ENCODE data around the gene CRY1. TPM values are rescaled to one million over a fixed set of nuclear protein-coding genes. Genes with fewer than 3 reads are reported as not detected.
"Not testable (repeated sequence)": the region's sequence is repeated elsewhere in the genome, so short reads cannot be mapped to it uniquely, and the experiment has no call there.

The CRY1 gene
- total RNA-seq, 2 experiments from 2014 or later = 70.7 to 77.4 TPM

DNA sequence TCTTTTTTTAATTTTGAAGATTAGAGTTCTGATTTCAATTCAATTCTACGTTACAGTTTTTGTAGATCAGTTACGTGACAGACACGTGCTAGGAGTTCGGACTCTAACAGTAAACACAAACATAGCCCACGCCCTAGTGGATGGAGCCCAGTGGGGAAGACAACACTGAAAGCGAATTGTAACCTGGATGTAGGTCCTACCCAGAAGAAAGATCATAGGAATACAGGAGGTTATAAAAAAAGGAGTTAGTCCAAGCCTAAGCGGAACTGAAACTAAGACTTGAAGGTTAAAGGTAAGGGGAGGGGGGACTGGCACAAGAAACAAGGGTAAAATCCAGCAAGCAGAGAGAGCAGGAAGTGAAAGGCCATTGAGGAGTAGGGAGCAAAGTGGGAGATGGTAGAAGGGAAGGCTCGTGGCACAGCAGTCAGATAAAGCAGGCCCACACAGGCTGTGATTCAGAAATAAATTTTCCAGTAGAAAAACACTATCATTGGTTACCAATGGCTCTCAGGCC lies 15.7 kb upstream of the CRY1 start:
- H3K36me3 ChIP-seq (ENCODE audit: insufficient read depth, low read length) = no peaks in the 10 kb centered on the region
- ChIA-PET CTCF (no interaction called here), POLR2A (no interaction called here)
- H3K27me3 ChIP-seq (ENCODE audit: control insufficient read depth in 1 of 2, insufficient read depth in 2 of 2, low read length in 2 of 2) = no peaks in the 10 kb centered on the region
- TF ChIP-seq, protein P1, sequence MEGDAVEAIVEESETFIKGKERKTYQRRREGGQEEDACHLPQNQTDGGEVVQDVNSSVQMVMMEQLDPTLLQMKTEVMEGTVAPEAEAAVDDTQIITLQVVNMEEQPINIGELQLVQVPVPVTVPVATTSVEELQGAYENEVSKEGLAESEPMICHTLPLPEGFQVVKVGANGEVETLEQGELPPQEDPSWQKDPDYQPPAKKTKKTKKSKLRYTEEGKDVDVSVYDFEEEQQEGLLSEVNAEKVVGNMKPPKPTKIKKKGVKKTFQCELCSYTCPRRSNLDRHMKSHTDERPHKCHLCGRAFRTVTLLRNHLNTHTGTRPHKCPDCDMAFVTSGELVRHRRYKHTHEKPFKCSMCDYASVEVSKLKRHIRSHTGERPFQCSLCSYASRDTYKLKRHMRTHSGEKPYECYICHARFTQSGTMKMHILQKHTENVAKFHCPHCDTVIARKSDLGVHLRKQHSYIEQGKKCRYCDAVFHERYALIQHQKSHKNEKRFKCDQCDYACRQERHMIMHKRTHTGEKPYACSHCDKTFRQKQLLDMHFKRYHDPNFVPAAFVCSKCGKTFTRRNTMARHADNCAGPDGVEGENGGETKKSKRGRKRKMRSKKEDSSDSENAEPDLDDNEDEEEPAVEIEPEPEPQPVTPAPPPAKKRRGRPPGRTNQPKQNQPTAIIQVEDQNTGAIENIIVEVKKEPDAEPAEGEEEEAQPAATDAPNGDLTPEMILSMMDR (IDR thresholded peaks at IDR 0.05) = no peak
- intact Hi-C loops (cut with DNase I, micrococcal nuclease) = no loop called here
- Mint-ChIP-seq H3K4me1 (ENCODE audit: low read depth) (no peaks in the 10 kb centered on the region), H3K4me3 (no peak overlapping the region), H3K27me3 (peaks cover 18% of the 10 kb centered on the region), H3K36me3 (ENCODE audit: low read depth) (no peaks in the 10 kb centered on the region), H3K27ac (no peak overlapping the region), H3K9me3 (no peaks in the 10 kb centered on the region)
- no peak overlapping the region for H3K27ac ChIP-seq (ENCODE audit: low read depth in 1 of 2, low read length in 2 of 2)
- no peak for DNase-seq
- no peak overlapping the region for H3K4me3 ChIP-seq (ENCODE audit: low read length)
- no peaks in the 10 kb centered on the region for H3K9me3 ChIP-seq (ENCODE audit: control insufficient read depth in 1 of 2, insufficient read depth in 1 of 2, low read length in 2 of 2)
- no peak for ATAC-seq (ENCODE audit: poor library complexity)
- peaks cover 3% of the 10 kb centered on the region for H3K4me1 ChIP-seq (ENCODE audit: insufficient read depth, low read length)

DNA sequence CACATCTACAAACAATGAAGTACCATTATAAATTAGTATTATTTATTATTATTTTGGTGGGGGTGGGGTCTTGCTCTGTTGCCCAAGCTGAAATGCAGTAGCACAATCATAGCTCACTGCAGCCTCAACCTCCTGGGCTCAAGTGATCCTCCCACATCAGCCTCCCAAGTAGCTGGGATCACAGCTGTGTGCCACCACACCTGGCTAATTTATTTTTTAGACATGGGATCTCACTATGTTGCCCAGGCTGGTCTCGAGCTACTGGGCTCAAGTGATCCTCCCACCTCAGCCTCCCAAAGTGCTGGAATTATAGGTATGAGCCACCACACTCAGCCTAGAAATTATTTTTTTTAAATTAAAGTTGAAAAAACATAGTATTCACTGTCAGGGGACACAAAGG lies 15.0 kb upstream of the CRY1 start:
- DNase-seq; H3K36me3 ChIP-seq (ENCODE audit: insufficient read depth, low read length); POLR2A ChIA-PET; H3K9me3 ChIP-seq (ENCODE audit: control insufficient read depth in 1 of 2, insufficient read depth in 1 of 2, low read length in 2 of 2); H3K27ac ChIP-seq (ENCODE audit: low read depth in 1 of 2, low read length in 2 of 2); ATAC-seq (ENCODE audit: poor library complexity); H3K27me3 ChIP-seq (ENCODE audit: control insufficient read depth in 1 of 2, insufficient read depth in 2 of 2, low read length in 2 of 2); H3K4me1 ChIP-seq (ENCODE audit: insufficient read depth, low read length); H3K4me3 ChIP-seq (ENCODE audit: low read length); H3K36me3 Mint-ChIP-seq (ENCODE audit: low read depth); H3K9me3 Mint-ChIP-seq; H3K27ac Mint-ChIP-seq; H3K4me3 Mint-ChIP-seq; H3K4me1 Mint-ChIP-seq (ENCODE audit: low read depth); intact Hi-C loops (cut with DNase I, micrococcal nuclease): not testable (repeated sequence)
- CTCF ChIA-PET = interaction anchor here (1.2 kb wide), 1 partner anchor 17 kb away, joined by 3 read pairs; no protein-coding TSS in a partner anchor
- H3K27me3 Mint-ChIP-seq = peaks cover 12% of the 10 kb centered on the region

DNA sequence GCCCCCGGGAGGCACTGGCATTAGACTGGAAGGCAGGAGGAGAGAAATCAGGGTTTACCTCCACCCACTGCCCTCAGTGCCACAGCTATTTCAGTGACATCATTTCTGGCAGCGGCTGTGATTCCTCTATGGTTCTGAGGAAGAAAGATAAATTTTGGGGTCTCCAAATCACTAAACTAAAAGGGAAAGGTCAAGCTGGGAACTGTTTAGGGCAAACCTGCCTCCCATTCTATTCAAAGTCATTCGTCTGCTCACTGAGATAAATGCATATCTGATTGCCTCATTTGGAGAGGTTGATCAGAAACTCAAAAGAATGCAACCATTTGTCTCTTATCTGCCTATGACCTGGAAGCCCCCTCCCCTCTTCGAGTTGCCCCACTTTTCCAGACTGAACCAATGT lies 14.0 kb upstream of the CRY1 start:
- no peak overlapping the region for H3K4me3 ChIP-seq (ENCODE audit: low read length)
- H3K4me1 ChIP-seq (ENCODE audit: insufficient read depth, low read length) = peaks cover 3% of the 10 kb centered on the region
- Mint-ChIP-seq H3K36me3 (ENCODE audit: low read depth) (no peaks in the 10 kb centered on the region), H3K9me3 (no peaks in the 10 kb centered on the region), H3K27ac (no peak overlapping the region), H3K4me1 (ENCODE audit: low read depth) (no peaks in the 10 kb centered on the region), H3K27me3 (peaks cover 5% of the 10 kb centered on the region), H3K4me3 (no peak overlapping the region)
- ATAC-seq (ENCODE audit: poor library complexity) (no peak), DNase-seq (no peak)
- no peaks in the 10 kb centered on the region for H3K27me3 ChIP-seq (ENCODE audit: control insufficient read depth in 1 of 2, insufficient read depth in 2 of 2, low read length in 2 of 2)
- ChIA-PET POLR2A (no interaction called here), CTCF (interaction anchor here (1.2 kb wide), 1 partner anchor 16 kb away, joined by 3 read pairs; no protein-coding TSS in a partner anchor)
- TF ChIP-seq, protein P1 (IDR thresholded peaks at IDR 0.05) = no peak
- no peak overlapping the region for H3K27ac ChIP-seq (ENCODE audit: low read depth in 1 of 2, low read length in 2 of 2)
- intact Hi-C loops (cut with DNase I, micrococcal nuclease) = no loop called here
- no peaks in the 10 kb centered on the region for H3K36me3 ChIP-seq (ENCODE audit: insufficient read depth, low read length)
- no peaks in the 10 kb centered on the region for H3K9me3 ChIP-seq (ENCODE audit: control insufficient read depth in 1 of 2, insufficient read depth in 1 of 2, low read length in 2 of 2)

Data from CD4-positive, alpha-beta T cell (primary cell).